Cerebellar cortex (tissue), 1 donor: ENCODE results near the gene LYPD6B.

Experiments used
- DNase-seq: peaks from one replicate; pipeline ENCODE4 v3.0.0-alpha.2; 2015; ENCODE audit warnings: low spot score

The LYPD6B gene

DNA sequence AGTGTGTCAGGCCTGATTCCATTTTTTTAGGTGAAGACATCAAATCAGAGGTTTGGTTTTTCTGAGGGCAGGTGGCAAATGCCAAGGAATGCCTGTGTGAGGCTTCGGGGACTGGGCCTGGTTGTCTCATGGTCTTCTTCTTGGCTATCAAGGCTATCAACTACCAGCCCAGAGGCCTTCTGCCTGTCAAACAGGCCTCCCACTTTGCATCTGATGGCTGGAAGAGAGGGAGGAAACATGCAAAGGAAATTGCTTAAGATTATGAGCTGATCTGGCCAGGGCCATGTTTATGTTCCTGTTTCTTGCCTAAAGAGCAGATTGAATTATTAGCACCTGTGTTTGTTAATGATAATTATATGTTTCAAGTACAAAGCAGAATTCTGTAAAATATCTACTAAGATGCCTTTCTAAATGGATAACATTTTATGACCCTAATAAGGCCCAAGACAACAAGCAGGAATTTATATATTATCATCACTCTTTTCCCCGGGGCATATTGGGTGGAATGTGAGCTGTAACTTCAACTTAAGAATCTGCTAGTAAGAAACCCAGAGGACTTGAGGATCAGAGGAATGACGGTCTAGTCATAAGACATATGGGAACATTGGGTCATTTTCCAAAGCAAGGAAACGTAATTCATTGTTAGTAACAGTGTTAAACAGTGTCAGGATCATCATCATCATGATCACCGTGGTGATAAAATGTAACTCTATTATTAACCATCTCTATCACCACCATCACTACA lies 123.2 kb downstream of the LYPD6B start:
- no peak for DNase-seq

DNA sequence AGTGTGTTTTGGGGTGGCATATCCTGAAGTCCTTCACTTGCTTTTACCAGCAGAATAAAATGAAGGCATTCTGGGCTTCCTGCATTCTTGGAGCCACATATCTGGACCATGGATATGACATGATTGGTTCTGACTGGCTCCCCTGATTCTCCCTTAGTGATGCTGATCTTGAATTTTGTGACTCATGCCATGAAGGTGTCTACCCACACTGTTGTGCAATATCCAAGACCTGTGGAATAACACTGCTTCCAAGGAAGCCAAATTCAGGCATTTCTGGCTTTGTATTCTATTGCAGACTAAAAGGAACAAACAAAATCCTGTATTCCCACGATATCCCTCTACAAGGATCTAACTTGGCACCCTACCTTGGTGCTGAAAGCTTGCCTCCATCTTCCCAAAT lies 125.8 kb downstream of the LYPD6B start:
- DNase-seq = no peak

DNA sequence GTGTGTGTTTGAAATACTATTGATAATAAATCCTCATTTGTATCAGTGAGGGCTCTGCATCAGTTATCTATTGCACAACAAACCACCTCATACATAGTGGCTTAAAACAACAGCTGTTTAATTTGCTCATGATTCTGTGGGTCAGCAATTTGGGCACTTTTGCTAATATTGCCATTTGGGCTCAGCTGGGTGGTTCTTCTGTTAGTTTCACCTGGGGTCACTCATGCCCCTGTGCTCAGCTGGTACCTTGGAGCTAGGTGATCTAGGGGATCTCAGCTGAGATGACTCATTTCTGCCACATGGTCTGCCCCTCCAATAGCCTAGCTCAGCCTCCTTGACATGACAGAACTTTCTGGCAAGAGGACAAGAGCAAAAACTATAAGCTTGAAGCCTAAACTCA lies 126.3 kb downstream of the LYPD6B start:
- no peak for DNase-seq

DNA sequence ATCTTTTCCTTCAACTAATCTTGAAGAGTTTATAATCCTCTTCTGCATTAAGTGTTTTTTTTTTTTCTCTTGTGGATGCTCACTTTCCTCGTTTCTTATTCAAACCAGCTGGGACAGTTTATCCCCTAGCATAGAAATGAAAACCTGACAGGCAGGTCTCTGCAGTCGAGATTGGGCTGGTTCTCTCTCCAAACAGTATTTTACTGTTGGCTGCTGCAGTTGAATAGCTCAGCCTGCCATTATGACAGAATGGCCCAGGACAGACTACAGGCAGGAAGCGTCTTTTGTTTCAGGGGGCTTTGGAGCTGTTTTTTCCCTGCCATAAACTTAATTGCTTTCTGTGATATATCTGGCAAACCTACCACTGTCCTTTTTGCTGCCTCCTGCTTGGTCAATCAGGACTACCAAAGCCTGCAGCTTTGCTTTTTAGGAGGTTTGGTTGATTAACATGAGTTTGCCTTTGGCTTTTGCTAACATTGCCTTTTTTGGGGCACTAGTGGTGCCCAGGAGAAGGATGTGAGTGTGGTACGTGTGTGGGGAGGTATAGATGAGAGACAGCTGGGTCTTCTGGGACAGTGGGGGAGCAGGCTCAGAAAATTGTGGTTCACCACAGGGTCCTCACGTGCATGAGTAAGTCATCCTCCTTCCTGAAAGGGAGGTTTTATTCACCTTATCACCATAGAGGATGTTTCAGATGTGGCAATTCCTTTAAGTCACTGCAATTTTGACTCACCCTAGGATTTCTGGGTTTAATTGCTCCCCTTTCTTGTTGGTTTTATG lies 128.7 kb downstream of the LYPD6B start:
- no peak for DNase-seq

DNA sequence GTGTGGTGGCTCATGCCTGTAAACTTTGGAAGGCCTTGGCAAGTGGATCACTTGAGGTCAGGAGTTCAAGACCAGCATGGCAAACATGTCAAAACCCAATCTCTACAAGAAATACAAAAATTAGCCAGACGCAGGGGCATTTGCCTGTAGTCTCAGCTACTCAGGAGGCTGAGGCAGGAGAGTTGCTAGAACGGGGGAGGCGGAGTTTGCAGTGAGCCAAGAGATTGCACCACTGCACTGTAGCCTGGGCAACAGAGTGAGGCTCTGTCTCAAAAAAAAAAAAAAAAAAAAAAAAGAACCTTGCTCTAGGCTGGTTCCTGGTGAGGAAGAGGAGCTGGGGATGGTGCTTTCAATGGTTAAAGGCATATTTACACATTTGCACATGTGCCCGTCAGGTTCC lies 129.4 kb downstream of the LYPD6B start:
- DNase-seq = no peak

DNA sequence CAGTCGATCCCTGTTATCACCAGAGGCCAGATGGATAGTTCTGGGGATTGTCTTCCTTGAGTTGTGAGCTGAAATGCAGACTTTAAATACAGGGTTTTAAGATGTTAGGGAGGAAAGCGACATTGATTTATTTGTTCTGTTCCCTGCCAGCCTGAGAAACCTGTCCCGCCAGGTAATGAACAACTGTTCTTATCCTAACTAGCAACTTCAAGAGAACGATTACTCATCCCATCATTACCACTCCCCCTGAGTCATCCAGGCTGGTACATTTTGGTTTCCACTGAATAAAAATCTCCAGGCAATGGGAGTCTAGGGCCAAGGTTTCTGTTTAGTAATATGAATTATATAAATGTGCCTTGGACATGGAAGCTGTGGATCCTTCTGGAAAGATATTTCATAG lies 131.2 kb downstream of the LYPD6B start:
- no peak for DNase-seq

DNA sequence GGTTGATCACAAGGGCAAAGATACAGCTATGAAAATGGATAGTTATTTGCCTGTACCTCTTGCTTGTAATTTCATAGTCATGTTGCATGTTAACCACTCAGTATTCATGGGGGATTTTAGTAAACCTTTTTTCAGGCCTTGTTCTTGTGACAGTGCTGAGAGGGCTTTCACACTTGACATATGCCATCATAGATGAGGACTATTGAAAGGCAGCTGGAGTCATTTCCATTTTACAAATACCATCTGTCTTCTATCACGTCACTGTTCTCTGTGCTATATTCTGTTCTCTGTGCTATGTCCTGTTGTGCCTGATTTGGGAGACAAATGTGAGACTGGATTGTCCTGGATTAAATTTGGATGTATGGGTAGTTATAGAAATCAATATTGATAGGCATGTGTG lies 131.7 kb downstream of the LYPD6B start:
- no peak for DNase-seq

DNA sequence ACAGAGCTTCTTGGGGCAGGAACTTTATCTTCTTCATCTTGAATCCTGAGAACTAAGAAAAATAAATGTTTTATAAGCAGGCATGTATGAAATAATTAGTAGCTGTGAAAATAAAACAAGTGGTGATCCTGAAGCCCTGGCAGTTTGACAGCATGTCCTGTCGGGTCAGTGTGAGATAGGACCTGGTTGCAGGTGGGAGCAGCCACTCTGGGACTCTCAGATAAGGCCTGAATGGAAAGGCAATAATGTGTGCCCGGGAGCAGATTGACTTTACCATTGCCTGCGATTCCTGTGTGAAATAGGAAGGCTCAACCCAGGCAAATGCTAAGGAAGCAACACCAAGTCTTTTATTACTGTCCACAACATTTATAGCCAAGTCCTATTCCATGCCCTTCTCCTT lies 132.4 kb downstream of the LYPD6B start:
- DNase-seq = no peak

DNA sequence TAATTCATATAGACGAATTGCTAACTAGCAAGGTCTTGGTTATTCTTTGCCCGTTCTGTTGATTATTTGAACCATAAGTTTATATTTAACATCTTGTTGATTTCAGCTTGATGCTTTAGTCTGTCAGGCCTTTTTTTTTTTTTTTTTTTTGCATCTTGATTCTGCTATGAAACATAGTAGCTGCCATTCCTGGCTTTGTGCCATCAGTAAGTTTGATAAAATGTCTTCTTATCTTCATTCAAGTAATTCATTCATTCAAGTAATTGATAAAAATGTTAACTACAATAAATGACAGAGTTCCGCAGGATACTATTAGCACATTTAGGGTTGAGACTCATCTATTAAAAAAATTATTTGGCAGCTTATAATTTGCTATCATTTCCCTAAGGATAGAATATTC lies 134.7 kb downstream of the LYPD6B start:
- no peak for DNase-seq

DNA sequence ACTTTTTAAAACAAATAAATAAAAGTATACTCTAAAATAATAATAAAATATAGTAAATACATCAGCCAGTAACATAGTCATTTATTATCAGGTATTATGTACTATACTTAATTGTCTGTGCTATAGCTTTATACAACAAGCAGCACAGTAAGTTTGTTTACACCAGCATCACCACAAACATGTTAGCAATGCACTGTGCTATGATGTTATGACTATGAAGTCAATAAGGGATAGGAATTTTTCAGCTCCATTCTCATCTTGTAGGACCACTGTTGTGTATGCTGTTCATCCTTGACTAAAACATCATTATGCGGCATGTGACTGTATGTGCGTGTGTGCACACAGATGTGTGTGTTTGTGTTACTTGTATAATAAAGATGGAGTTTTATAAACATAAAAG lies 137.5 kb downstream of the LYPD6B start:
- DNase-seq = no peak

DNA sequence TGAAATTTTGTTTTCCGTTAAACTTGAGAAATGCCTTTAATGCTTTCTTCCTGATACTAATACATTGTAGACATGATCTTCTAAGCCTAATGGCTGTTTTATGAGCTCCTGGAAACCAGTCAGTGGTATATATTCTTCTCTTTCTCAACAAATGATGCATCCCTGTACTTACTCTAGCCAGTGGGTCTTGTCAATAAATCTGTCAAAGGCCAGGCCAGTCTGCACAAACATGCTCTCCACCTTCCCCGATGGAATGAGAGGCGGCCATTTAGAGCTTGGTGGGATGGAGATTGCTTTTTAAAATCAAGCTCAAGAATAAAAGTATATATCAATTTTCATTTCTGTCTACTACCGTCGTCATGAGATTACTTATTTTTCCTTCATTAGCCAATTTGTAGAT lies 140.1 kb downstream of the LYPD6B start:
- no peak for DNase-seq

DNA sequence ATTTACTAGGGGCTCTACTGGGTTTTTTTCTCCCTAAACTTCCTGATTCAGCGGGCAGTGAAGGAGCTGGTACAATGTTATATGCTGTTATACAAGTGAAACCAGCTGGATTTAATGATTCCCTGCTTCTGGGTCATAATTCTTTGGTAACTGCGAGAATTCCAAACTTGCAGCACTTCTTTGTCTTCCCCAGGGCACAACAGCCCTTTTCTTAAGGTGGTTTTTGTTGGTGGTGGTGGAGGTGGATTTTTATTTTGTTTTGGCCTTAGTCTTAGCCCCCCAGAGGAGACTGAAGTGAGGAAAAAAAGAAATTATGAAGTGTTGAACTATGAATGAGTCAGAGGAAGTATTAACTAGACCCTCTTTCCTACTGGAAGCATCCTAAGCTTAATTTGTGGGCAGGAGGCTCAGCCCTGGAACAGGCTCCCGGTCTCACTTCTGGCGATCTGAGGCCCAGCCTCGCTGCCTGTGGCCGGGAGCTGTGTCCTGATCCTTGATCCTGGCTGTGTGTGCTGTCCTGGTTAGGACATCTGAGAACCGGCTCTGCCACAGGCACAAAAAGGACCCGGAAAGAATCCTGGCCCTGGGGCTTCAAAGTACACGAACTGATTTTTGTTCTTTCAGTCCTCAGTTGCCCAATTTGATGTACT lies 141.9 kb downstream of the LYPD6B start:
- no peak for DNase-seq

DNA sequence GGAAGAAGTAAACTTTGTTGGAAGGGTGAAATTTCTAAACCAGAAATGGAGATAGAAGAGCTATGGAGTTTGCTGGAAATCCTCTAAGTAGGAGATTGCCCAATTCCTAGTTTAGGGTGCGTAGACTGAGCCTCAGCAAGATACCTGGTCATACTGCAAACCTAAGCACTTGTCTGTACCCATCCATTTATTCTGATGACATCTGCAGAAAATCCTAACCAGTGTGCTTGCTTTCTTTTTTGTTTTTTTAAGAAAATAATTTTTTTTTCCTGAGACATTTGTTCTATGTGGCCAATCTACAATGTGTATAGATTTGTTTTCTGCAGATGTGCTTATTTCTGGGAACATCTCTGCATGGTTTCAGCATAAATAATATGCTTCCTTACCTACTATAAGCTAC lies 144.7 kb downstream of the LYPD6B start:
- no peak for DNase-seq

DNA sequence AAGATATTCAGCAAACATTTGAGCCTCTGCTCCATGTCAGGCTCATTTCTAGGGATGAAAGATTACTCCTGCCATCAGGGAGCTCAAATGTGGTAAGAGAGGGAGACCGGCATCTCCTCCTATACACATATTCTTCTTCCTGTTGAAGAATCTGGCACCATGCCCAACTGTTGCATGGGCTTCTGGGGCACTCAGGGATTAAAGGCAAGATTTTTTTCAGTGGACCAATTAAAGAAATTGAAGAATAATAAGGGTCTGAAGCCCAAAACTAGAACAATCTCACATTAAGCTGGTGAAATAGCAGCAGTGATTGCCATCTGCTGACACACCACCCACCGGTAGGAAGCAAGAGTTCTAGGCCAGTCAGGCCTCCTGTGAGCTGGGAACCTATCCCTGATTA lies 146.5 kb downstream of the LYPD6B start:
- peak; percentile 38 for DNase-seq

DNA sequence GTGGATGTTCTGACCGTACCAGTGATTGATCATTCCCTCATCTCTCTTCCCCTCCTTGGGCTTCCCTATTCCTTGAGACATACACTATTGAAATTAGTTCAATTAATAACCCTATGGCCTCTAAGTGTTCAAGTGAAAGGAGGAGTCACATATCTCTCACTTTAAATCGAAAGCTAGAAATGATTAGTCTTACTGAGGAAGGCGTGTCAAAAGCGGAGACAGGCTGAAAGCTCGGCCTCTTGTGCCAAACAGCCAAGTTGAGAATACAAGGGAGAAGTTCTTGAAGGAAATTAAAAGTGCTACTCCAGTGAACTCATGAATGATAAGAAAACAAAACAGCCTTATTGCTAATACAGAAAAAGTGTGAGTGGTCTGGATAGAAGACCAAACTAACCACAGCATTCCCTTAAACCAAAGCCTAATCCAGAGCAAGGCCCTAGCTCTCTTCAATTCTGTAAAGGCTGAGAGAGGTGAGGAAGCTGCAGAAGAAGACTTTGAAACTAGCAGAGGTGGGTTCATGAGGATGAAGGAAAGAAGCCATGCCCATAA lies 147.5 kb downstream of the LYPD6B start:
- DNase-seq = no peak

DNA sequence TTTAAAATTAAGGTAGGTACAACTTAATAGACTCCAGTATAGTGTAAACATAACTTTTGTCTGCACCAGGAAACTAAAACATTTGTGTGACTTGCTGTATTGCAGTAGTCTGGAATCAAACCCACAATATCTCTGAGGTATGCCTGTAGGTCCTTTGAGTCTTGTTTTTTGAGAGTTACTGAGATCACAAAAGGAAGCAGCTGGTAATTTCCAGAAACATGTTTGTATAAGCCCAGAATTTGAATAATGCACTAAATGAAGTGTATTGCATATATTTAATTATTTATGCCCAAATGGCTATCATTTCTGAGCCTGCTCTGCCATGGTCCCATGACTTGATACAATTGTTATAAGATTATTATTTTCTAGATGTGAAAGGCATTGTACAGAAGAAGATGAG lies 148.6 kb downstream of the LYPD6B start:
- no peak for DNase-seq

DNA sequence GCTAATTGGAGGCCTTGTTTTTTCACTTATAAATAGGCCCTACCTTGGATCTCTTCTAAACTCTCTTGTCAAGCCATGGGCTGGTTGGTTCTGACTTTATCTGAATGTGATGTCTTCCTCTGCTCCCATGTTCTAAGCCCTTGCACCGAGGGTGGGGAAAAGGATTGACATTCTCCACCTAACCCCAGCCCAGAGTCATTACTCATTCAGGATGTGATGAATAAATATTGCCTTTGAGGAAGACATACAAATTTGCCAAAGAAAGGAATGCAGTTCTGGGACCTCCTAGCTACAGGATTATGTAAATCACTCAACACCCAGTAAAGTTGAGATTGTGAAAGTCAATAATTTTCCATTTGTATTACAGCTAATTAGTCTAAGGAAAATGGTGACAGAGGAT lies 149.8 kb downstream of the LYPD6B start:
- no peak for DNase-seq

DNA sequence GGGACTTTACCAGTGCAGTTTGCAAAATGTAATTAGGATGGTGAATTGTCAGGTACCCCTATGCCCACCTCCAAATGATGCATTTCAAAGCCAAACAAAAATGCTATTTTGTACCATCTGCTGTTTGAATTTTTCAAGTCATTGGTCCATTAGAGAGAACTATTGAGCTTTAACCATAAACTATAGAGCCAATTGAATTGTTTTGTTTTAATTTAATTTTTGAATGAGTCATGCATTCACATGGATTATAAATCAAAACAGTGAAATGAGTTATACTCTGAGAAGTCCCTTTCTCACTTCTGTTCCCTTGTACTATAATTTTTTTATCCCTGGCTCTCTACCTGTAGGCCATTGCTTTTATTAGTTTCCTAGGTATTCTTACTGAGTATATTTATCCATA lies 151.3 kb downstream of the LYPD6B start:
- no peak for DNase-seq

DNA sequence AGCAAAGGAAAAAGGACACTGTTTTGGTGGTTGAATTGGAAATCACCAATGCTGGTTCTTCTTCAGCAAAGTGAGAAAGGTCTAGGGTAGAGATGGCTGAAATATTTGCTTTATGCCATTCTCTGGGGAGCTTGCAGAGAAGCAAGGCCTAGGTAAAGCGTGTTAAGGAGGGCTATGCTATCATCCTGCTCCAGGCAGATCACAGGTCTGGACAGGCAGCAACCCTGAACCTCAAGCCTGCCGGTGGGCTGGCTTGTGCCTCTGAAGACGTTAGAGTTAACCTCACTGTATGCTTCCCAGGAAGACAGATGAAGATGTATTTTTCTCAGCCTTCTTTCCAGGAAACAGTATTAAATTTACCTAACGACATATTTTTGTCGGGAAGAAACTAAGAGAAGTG lies 153.4 kb downstream of the LYPD6B start:
- DNase-seq = no peak

DNA sequence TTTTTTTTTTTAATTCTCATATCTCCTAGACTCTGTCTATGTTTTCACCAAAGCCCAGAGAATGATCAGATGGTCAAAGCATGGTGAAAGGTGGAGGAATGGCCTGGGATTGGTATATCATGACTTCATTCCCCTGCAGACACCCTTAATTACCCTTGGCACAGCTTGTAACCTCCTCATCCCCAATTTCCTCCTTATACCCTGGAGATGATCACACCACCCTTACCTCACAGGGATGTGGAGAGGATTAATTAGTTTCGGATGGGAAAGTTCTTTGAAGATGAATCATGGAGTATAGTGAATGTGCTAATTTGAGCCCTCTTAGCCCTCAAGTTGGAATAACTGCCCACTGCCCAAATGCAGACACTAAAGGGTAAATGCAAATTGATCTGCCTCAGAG lies 153.9 kb downstream of the LYPD6B start:
- no peak for DNase-seq

DNA sequence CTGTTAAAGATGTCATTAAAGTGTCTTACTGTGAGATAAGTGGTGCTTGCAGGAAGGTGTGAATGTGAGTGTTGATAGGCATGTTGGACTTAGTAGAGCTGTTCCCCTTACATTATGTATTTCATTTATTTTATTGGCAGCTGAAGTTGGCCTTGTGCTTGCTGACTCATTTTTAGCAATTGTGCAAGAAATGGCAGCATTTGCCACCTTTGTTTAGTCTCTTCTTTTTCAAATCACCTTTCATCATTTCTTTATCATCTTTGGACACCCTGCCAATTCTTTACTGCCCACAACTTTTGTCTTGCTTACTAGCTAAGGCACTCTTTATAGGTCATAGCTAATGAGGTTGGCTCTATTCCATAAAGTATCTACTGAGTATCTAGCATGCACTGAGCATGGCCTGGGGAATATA lies 161.6 kb downstream of the LYPD6B start:
- DNase-seq = no peak

DNA sequence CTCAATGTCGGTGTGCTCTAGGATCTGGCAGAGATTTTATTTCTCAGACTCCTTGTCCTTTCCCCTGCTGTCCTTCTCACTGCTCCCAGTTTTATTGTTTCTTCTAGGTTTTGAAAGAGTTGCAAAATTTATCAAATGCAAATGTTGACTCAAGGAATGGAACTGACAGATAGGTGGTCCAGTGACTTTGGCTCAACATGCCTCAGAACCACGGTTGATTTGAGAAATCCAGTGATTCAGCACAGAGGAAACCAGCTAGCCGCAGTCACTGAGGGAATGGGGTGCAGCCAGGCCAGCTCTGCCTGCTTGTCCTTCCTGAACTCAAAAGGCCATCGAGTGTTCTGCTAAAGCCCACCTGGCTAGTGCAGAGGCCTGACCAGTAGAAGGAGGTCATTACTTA lies 166.2 kb downstream of the LYPD6B start:
- no peak for DNase-seq

DNA sequence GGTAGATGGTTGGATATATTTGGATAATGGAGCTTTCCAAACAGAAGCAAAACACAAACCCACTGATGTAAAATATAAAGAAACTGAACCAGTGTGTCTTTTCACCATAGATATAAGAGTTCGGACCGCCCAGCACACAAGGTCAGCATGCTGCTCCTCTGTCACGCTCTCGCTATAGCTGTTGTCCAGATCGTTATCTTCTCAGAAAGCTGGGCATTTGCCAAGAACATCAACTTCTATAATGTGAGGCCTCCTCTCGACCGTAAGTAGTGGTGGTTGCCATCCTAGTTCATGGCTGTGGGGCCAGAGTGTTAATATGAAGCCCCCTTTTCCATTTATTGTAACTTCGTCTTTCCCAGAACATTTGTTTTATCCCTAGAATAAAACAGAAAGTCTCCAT lies 166.6 kb downstream of the LYPD6B start:
- no peak for DNase-seq
